Stomach (tissue), 9 donors: Measurements from ENCODE around the gene TMEM151B. TPM values are rescaled to one million over a fixed set of nuclear protein-coding genes. Genes with fewer than 3 reads are reported as not detected.
A peak's percentile ranks its signal among the peaks of the same experiment; 100 is the strongest.

ENCODE experiments used
- DNase-seq, 2 donors: peaks; one replicate each; pipeline versions ENCODE4 v3.0.0 to v3.0.0-alpha.2; 2013 to 2019
- H3K27ac ChIP-seq, 5 donors: fragments of 200-600 bp in 4 of 5; sonication (generic) in 4 of 5; one replicate each; pipeline ENCODE4 v1.5.1; 2013 to 2019; ENCODE audit warnings: mild to moderate bottlenecking in 1 of 5, moderate library complexity in 1 of 5
- H3K27me3 ChIP-seq, 3 donors: fragments of 200-600 bp; sonication (generic); one replicate each; pipeline ENCODE4 v1.5.1; 2017 to 2019; ENCODE audit warnings: mixed run types in 1 of 3
- H3K36me3 ChIP-seq, 4 donors: fragments of 200-600 bp; sonication (generic); 1 replicate in 3 of 4; 2 replicates in 1 of 4; pipeline ENCODE4 v1.5.1; 2016 to 2019
- H3K4me1 ChIP-seq, 4 donors: fragments of 200-600 bp; sonication (generic); one replicate each; pipeline ENCODE4 v1.5.1; 2016 to 2019
- H3K4me3 ChIP-seq, 4 donors: fragments of 200-600 bp; sonication (generic) in 3 of 4; one replicate each; pipeline ENCODE4 v1.5.1; 2016 to 2019; ENCODE audit warnings: mild to moderate bottlenecking in 1 of 4
- H3K9me3 ChIP-seq, 4 donors: fragments of 200-600 bp; sonication (generic); one replicate each; pipeline ENCODE4 v1.5.1; 2016 to 2019
- EP300 ChIP-seq: sonication (generic); formaldehyde crosslinking; IDR thresholded peaks from one replicate; pipeline ENCODE4 v1.6.1; 2017; ENCODE audit warnings: antibody characterized with exemption
- POLR2A ChIP-seq, 4 donors: fragments of 450-650 bp; IDR thresholded peaks; one replicate each; pipeline ENCODE4 v1.6.1; 2016; ENCODE audit warnings: antibody characterized with exemption in 4 of 4, control low read depth in 2 of 4, mild to moderate bottlenecking in 1 of 4, moderate library complexity in 1 of 4
- POLR2AphosphoS5 ChIP-seq, 3 donors: sonication (generic); formaldehyde crosslinking; IDR thresholded peaks; one replicate each; pipeline ENCODE4 v1.6.1; 2016; ENCODE audit warnings: antibody characterized with exemption in 3 of 3
- WGBS, 5 donors: extraction: QIAGEN DNeasy Blood & Tissue Kit in 3 of 5; methylation state at CpG; one replicate each; pipeline versions ENCODE4 v1.1.5 to v1.1.7; 2013 to 2018; 5-methylcytosine and 5-hydroxymethylcytosine counted together
- intact Hi-C: fragments of 100-400 bp; cut with DNase I; formaldehyde crosslinking; loops from one replicate; pipeline ENCODE4 v1.15.1; 2023; ENCODE audit warnings: low total_unique reads
- polyA plus RNA-seq, 3 donors: library from polyadenylated mRNA; stranded (reverse); fragments of 200-250 nt; gene quantifications; one replicate each; pipeline ENCODE4 v1.2.3, GENCODE V29; 2013
- total RNA-seq, 5 donors: library from RNA; depleted of rRNA; stranded (reverse); fragments of >200 nt; gene quantifications; one replicate each; pipeline versions ENCODE4 v1.1.0 to v1.2.3, GENCODE V29; 2014 to 2016
- TF ChIP-seq, protein P1 (sequence below), 7 experiments: fragments of 450-650 bp in 4 of 7; fragments of 200-600 bp in 3 of 7; sonication (generic) in 3 of 7; IDR thresholded peaks; one replicate each; pipeline ENCODE4 v1.5.1; 2016 to 2019; ENCODE audit warnings: antibody characterized with exemption in 7 of 7, control low read depth in 2 of 7, mild to moderate bottlenecking in 1 of 7
- donor health status: healthy with polysubstance abuse.
- donor health status: Bipolar disorder and iron deficiency.
- donor health status: healthy.

Gene TMEM151B
- total and polyA plus RNA-seq, 8 donors, result 0.12 to 0.29 (median 0.23) TPM; not detected in 4

DNA sequence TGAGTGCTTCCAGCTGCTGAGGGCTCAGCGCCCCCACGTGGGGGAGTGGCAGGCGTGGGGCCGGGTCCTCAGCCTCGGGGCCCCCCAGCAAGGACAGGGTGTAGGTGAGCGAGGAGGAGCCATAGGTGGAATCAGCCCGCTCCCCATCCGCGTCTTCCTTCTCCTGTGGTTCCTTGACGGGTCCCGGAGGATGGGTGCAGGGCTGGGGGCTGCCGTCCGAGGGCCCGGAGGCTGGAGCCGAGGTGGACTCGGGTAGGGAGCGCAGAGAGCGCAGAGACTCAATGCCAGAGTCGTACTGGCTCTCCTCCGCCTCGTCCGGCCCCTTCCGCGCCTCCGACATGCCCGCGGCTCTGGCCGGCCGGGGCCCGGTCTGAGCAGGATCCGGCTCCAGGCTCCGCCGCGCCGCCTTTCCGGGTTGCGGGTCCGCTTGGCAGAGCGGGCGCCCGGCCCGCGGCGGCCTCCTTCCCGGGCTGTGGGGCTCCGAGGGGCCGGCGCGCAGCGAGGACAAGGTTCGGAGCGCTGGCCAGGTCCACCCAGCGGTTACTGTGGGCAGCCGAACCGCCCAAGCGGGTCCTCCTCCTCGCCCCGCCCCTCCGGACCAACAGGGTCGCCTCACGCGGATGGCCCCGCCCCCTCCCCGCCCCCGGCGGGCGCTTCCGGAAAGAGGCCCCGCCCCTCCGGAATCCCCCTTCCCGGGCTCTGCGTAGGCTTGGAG is 5.1 kb upstream of the TMEM151B start, which contains the start of gene NFKBIE:
Gene NFKBIE, minus strand, starts transcription at position 545 of the 715 bp plus-strand sequence. Its CDS starts 205 bp downstream, at position 340.
- Histone ChIP-seq H3K36me3 (peaks cover 2 to 19% (median 9%) of the 10 kb centered on the region in 4 donors), H3K4me1 (peaks cover 36 to 45% (median 39%) of the 10 kb centered on the region in 4 donors), H3K27ac (peak within 1 kb of the TSS; percentile 73 to 90 (median 87)), H3K9me3 (no peaks in the 10 kb centered on the region), H3K27me3 (peaks cover under 1 to 24% (median 17%) of the 10 kb centered on the region in 3 donors), H3K4me3 (peak within 1 kb of the TSS; percentile 63 to 87 (median 76))
- intact Hi-C loops, result no loop called here
- peak; percentile 97 for DNase-seq
- WGBS, 5 donors, result 0 to 2% (median 0%) methylated on average over 18 to 72 of the region's 72 CpGs
- TF ChIP-seq EP300 (no peak), POLR2AphosphoS5 (IDR thresholded peaks at IDR 0.05) (peak; percentile 52 to 91 (median 88))
- TF ChIP-seq, protein P1, sequence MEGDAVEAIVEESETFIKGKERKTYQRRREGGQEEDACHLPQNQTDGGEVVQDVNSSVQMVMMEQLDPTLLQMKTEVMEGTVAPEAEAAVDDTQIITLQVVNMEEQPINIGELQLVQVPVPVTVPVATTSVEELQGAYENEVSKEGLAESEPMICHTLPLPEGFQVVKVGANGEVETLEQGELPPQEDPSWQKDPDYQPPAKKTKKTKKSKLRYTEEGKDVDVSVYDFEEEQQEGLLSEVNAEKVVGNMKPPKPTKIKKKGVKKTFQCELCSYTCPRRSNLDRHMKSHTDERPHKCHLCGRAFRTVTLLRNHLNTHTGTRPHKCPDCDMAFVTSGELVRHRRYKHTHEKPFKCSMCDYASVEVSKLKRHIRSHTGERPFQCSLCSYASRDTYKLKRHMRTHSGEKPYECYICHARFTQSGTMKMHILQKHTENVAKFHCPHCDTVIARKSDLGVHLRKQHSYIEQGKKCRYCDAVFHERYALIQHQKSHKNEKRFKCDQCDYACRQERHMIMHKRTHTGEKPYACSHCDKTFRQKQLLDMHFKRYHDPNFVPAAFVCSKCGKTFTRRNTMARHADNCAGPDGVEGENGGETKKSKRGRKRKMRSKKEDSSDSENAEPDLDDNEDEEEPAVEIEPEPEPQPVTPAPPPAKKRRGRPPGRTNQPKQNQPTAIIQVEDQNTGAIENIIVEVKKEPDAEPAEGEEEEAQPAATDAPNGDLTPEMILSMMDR (IDR thresholded peaks at IDR 0.05), result peak in 1 of 7 experiments; percentile 19

DNA sequence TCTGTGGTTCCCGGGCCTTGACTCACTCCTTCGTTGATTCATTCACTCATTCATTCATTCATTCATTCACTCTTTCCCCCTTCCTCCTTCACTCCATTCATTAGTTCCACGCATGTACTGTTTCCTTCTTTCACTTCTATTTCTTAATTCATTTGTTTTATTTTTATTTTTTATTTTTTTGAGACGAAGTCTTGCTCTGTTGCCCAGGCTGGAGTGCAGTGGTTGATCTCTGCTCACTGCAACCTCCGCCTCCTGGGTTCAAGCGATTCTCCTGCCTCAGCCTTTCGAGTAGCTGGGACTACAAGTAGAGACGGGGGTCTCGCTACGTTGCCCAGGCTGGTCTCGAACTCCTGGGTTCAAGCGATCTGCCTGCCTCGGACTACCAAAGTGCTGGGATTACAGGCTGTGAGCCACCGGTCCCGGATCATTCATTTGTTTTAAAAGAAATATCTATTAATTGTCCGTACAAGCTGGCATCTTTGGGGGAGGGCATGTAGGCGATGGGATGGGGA is 4.5 kb upstream of the TMEM151B start:
- peak overlapping the region; percentile 63 to 87 (median 76) for H3K4me3 ChIP-seq
- no peak for DNase-seq
- H3K27ac ChIP-seq, result peak overlapping the region in 4 of 5 donors; percentile 80 to 90 (median 88)
- intact Hi-C loops, result no loop called here
- WGBS, 5 donors, result 61 to 67% (median 67%) methylated on average over 17 of the region's 17 CpGs
- TF ChIP-seq EP300 (no peak), POLR2AphosphoS5 (IDR thresholded peaks at IDR 0.05) (no peak), POLR2A (IDR thresholded peaks at IDR 0.05) (no peak)
- TF ChIP-seq, protein P1 (IDR thresholded peaks at IDR 0.05), result no peak
- H3K27me3 ChIP-seq, result peaks cover 4 to 30% (median 22%) of the 10 kb centered on the region in 3 donors
- peaks cover 40 to 49% (median 44%) of the 10 kb centered on the region in 4 donors for H3K4me1 ChIP-seq
- H3K36me3 ChIP-seq, result peaks cover 0 to 15% (median 6%) of the 10 kb centered on the region in 4 donors
- no peaks in the 10 kb centered on the region for H3K9me3 ChIP-seq

- DNase-seq, result no peak
- intact Hi-C loops, result no loop called here
- Histone ChIP-seq H3K27ac (peak overlapping the region in 1 of 5 donors; percentile 87), H3K27me3 (peaks cover 4 to 35% (median 27%) of the 10 kb centered on the region in 3 donors), H3K36me3 (peaks cover 0 to 9% (median 4%) of the 10 kb centered on the region in 4 donors), H3K9me3 (no peaks in the 10 kb centered on the region), H3K4me3 (no peak overlapping the region), H3K4me1 (peaks cover 44 to 54% (median 48%) of the 10 kb centered on the region in 4 donors)
- WGBS, 5 donors, result 61 to 79% (median 67%) methylated on average over 3 of the region's 3 CpGs
- TF ChIP-seq, protein P1 (IDR thresholded peaks at IDR 0.05), result no peak
- TF ChIP-seq POLR2A (IDR thresholded peaks at IDR 0.05) (no peak), EP300 (no peak), POLR2AphosphoS5 (IDR thresholded peaks at IDR 0.05) (no peak)
These were observed 3.9 kb upstream of the TMEM151B start for GRCh38 chr6:44266347-44266746.

DNA sequence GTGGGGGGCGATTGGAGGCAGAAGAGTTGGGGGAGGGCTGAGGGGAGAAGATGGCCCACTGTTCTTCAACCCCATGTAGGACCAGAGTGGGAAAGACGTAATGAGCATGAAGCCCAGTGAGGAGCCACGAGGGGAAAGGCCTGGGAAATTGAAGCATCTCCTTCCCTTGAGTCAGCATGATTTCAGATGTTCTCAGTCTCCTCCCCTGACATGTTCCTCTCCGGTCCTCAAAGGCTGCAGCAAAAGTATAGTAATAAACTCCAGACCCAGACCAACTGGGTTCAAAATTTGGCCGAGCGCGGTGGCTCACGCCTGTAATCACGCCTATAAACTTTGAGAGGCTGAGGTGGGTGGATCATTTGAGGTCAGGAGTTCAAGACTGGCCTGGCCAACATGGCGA is 3.0 kb upstream of the TMEM151B start:
- Histone ChIP-seq H3K4me3 (no peak overlapping the region), H3K4me1 (peaks cover 37 to 45% (median 42%) of the 10 kb centered on the region in 4 donors), H3K27ac (no peak overlapping the region), H3K27me3 (peaks cover 4 to 44% (median 36%) of the 10 kb centered on the region in 3 donors), H3K36me3 (peaks cover 0 to under 1% (median 0%) of the 10 kb centered on the region in 4 donors), H3K9me3 (no peaks in the 10 kb centered on the region)
- 69 to 81% (median 77%) methylated on average over 10 of the region's 10 CpGs for WGBS, 5 donors
- no peak for TF ChIP-seq POLR2AphosphoS5 (IDR thresholded peaks at IDR 0.05)
- intact Hi-C loops, result no loop called here
- DNase-seq, result no peak
